ENCODE data around the gene MTUS2.

MTUS2 gene

GRCh38 chr13:29022968-29023367 lies 202.8 kb downstream of the MTUS2 start:
- H3K79me2 ChIP-seq (ENCODE audit: insufficient read depth, low read length): no peaks in the 10 kb centered on the region
- no peak overlapping the region for H2AFZ ChIP-seq (ENCODE audit: low read depth, low read length, severe bottlenecking)
- no peak overlapping the region for H3K9ac ChIP-seq (ENCODE audit: low read length)
- no peaks in the 10 kb centered on the region for H3K9me3 ChIP-seq (ENCODE audit: insufficient read depth, low read length)
- TF ChIP-seq EZH2phosphoT487 (conservative IDR thresholded peaks at IDR 0.05; ENCODE audit: low read length): no peak
- TF ChIP-seq CTCF (IDR thresholded peaks at IDR 0.05; ENCODE audit: insufficient read depth, low read length, poor library complexity, severe bottlenecking): no peak
- H4K20me1 ChIP-seq (ENCODE audit: low read depth, low read length): no peaks in the 10 kb centered on the region
- no peak overlapping the region for H3K27ac ChIP-seq (ENCODE audit: low read depth, low read length)
- no peaks in the 10 kb centered on the region for H3K9me2 ChIP-seq (replicated peaks; ENCODE audit: insufficient read depth, low read length)
- no peaks in the 10 kb centered on the region for H3F3A ChIP-seq (ENCODE audit: insufficient read depth)
- H3K27me3 ChIP-seq (ENCODE audit: low read length): no peaks in the 10 kb centered on the region
- no peaks in the 10 kb centered on the region for H3K36me3 ChIP-seq (ENCODE audit: low read length)
- no peak overlapping the region for H3K4me3 ChIP-seq (ENCODE audit: insufficient read depth, low read length, poor library complexity, severe bottlenecking)
- no peak overlapping the region for H3K4me2 ChIP-seq (ENCODE audit: low read depth, low read length, poor library complexity, severe bottlenecking)

- no peaks in the 10 kb centered on the region for H3F3A ChIP-seq (ENCODE audit: insufficient read depth)
- H3K4me3 ChIP-seq (ENCODE audit: insufficient read depth, low read length, poor library complexity, severe bottlenecking): no peak overlapping the region
- H3K9me3 ChIP-seq (ENCODE audit: insufficient read depth, low read length): no peaks in the 10 kb centered on the region
- H3K9me2 ChIP-seq (replicated peaks; ENCODE audit: insufficient read depth, low read length): no peaks in the 10 kb centered on the region
- H3K27ac ChIP-seq (ENCODE audit: low read depth, low read length): no peak overlapping the region
- H3K9ac ChIP-seq (ENCODE audit: low read length): no peak overlapping the region
- H3K79me2 ChIP-seq (ENCODE audit: insufficient read depth, low read length): no peaks in the 10 kb centered on the region
- no peak overlapping the region for H2AFZ ChIP-seq (ENCODE audit: low read depth, low read length, severe bottlenecking)
- no peaks in the 10 kb centered on the region for H3K36me3 ChIP-seq (ENCODE audit: low read length)
- TF ChIP-seq EZH2phosphoT487 (conservative IDR thresholded peaks at IDR 0.05; ENCODE audit: low read length) (no peak), CTCF (IDR thresholded peaks at IDR 0.05; ENCODE audit: insufficient read depth, low read length, poor library complexity, severe bottlenecking) (no peak)
- no peaks in the 10 kb centered on the region for H3K27me3 ChIP-seq (ENCODE audit: low read length)
- H4K20me1 ChIP-seq (ENCODE audit: low read depth, low read length): no peaks in the 10 kb centered on the region
- no peak overlapping the region for H3K4me2 ChIP-seq (ENCODE audit: low read depth, low read length, poor library complexity, severe bottlenecking)
Observed at GRCh38 chr13:29024783-29025182, 204.6 kb downstream of the MTUS2 start.

GRCh38 chr13:29028868-29029267 lies 208.7 kb downstream of the MTUS2 start:
- Histone ChIP-seq H3K9me2 (replicated peaks; ENCODE audit: insufficient read depth, low read length) (no peaks in the 10 kb centered on the region), H3K27me3 (ENCODE audit: low read length) (no peaks in the 10 kb centered on the region), H4K20me1 (ENCODE audit: low read depth, low read length) (no peaks in the 10 kb centered on the region), H3F3A (ENCODE audit: insufficient read depth) (no peaks in the 10 kb centered on the region), H3K27ac (ENCODE audit: low read depth, low read length) (no peak overlapping the region), H3K4me2 (ENCODE audit: low read depth, low read length, poor library complexity, severe bottlenecking) (no peak overlapping the region), H3K9me3 (ENCODE audit: insufficient read depth, low read length) (no peaks in the 10 kb centered on the region), H3K79me2 (ENCODE audit: insufficient read depth, low read length) (no peaks in the 10 kb centered on the region), H2AFZ (ENCODE audit: low read depth, low read length, severe bottlenecking) (no peak overlapping the region), H3K9ac (ENCODE audit: low read length) (no peak overlapping the region), H3K4me3 (ENCODE audit: insufficient read depth, low read length, poor library complexity, severe bottlenecking) (no peak overlapping the region), H3K36me3 (ENCODE audit: low read length) (no peaks in the 10 kb centered on the region)
- TF ChIP-seq CTCF (IDR thresholded peaks at IDR 0.05; ENCODE audit: insufficient read depth, low read length, poor library complexity, severe bottlenecking): no peak
- no peak for TF ChIP-seq EZH2phosphoT487 (conservative IDR thresholded peaks at IDR 0.05; ENCODE audit: low read length)

All from SU-DHL-6 (cell line).